SK-N-SH (cell line): ENCODE results near the gene PODXL2. TPM values are rescaled to one million over a fixed set of nuclear protein-coding genes. Genes with fewer than 3 reads are reported as not detected.

Source experiments
- CTCF ChIA-PET: fragments of 300-600, 350-600 bp; formaldehyde crosslinking; extraction: SDS; loops from one replicate; lab custom pipeline; 2021; lab: Yijun Ruan, JAX
- POLR2A ChIA-PET: fragments of 350-600 bp; sonication (Branson Sonifier 250); formaldehyde crosslinking; extraction: SDS; loops from one replicate; lab custom pipeline; 2020; ENCODE audit warnings: antibody characterized with exemption, inconsistent platforms; lab: Yijun Ruan, JAX
- DNase-seq: peaks from one replicate; pipeline ENCODE4 v3.0.0; 2012
- H2AFZ ChIP-seq: fragments of 200-600 bp; sonication (generic); 2 replicates; pipeline ENCODE4 v1.8.1; 2016; ENCODE audit warnings: antibody characterized with exemption, mild to moderate bottlenecking, low read depth
- H3F3A ChIP-seq: fragments of 200-600 bp; sonication (generic); replicated peaks from 2 replicates; pipeline ENCODE3; 2016; ENCODE audit warnings: antibody characterized with exemption, mild to moderate bottlenecking; ENCODE audit not compliant: insufficient read depth
- H3K27ac ChIP-seq, 2 experiments: fragments of 200-500 bp in 1 of 2; fragments of 200-600 bp in 1 of 2; sonication (Bioruptor generic) in 1 of 2; sonication (generic), shearing (Covaris generic) in 1 of 2; 2 replicates each; pipeline versions ENCODE4 v1.5.1 to v1.6.1; 2014 to 2016; ENCODE audit warnings: low read depth in 2 of 2, inconsistent platforms in 1 of 2, low read length in 1 of 2, mild to moderate bottlenecking in 1 of 2, mixed read lengths in 1 of 2
- H3K27me3 ChIP-seq: fragments of 200-600 bp; sonication (generic), shearing (Covaris generic); 2 replicates; pipeline ENCODE4 v1.6.1; 2016; ENCODE audit warnings: mixed run types; ENCODE audit not compliant: insufficient read depth
- H3K36me3 ChIP-seq, 2 experiments: fragments of 200-500 bp in 1 of 2; fragments of 200-600 bp in 1 of 2; sonication (Bioruptor generic) in 1 of 2; sonication (generic) in 1 of 2; replicated peaks in 1 of 2; 2 replicates each; pipeline versions ENCODE3 to v1.5.1; 2014 to 2016; ENCODE audit warnings: low read length in 1 of 2, mild to moderate bottlenecking in 1 of 2; ENCODE audit not compliant: insufficient read depth in 2 of 2, control insufficient read depth in 1 of 2
- H3K4me1 ChIP-seq, 2 experiments: fragments of 200-500 bp in 1 of 2; fragments of 200-600 bp in 1 of 2; sonication (Bioruptor generic) in 1 of 2; sonication (generic), shearing (Covaris generic) in 1 of 2; 2 replicates each; pipeline versions ENCODE4 v1.5.1 to v1.6.1; 2014 to 2016; ENCODE audit warnings: low read depth in 1 of 2, low read length in 1 of 2, mixed run types in 1 of 2; ENCODE audit not compliant: insufficient read depth in 2 of 2, control insufficient read depth in 1 of 2
- H3K4me2 ChIP-seq: fragments of 200-600 bp; sonication (generic), shearing (Covaris generic); 2 replicates; pipeline ENCODE4 v1.6.1; 2017; ENCODE audit warnings: mixed run types
- H3K4me3 ChIP-seq, 2 experiments: fragments of 200-500 bp in 1 of 2; fragments of 200-600 bp in 1 of 2; sonication (Bioruptor generic) in 1 of 2; sonication (generic), shearing (Covaris generic) in 1 of 2; 2 replicates each; pipeline versions ENCODE4 v1.5.1 to v1.8.1; 2014 to 2016; ENCODE audit warnings: low read depth in 2 of 2, inconsistent platforms in 1 of 2, low read length in 1 of 2, mild to moderate bottlenecking in 1 of 2, mixed read lengths in 1 of 2, moderate library complexity in 1 of 2
- H3K79me2 ChIP-seq: fragments of 200-600 bp; sonication (generic); 2 replicates; pipeline ENCODE4 v1.8.1; 2017; ENCODE audit warnings: mild to moderate bottlenecking; ENCODE audit not compliant: insufficient read depth
- H3K9ac ChIP-seq: fragments of 200-600 bp; sonication (generic); 2 replicates; pipeline ENCODE4 v1.6.1; 2017; ENCODE audit warnings: mixed run types
- H3K9me2 ChIP-seq: fragments of 200-600 bp; sonication (generic); 2 replicates; pipeline ENCODE4 v1.6.1; 2017; ENCODE audit warnings: mixed run types
- H3K9me3 ChIP-seq: fragments of 200-600 bp; sonication (generic); 2 replicates; pipeline ENCODE4 v1.6.1; 2017; ENCODE audit warnings: mixed run types, mild to moderate bottlenecking, moderate library complexity
- H4K20me1 ChIP-seq: fragments of 200-600 bp; sonication (generic); 2 replicates; pipeline ENCODE4 v1.6.1; 2017; ENCODE audit warnings: mild to moderate bottlenecking, mixed run types; ENCODE audit not compliant: insufficient read depth
- CHD2 ChIP-seq: fragments of 150-350 bp; IDR thresholded peaks from 2 replicates; pipeline ENCODE4 v1.6.1; 2018; ENCODE audit warnings: low read length; ENCODE audit not compliant: partially characterized antibody
- CTCF ChIP-seq: fragments of 200-600 bp; sonication (generic); IDR thresholded peaks from 2 replicates; pipeline ENCODE4 v1.6.1; 2017; ENCODE audit warnings: antibody characterized with exemption, mild to moderate bottlenecking, moderate library complexity
- EP300 ChIP-seq, 2 experiments: IDR thresholded peaks; 2 replicates each; pipeline versions ENCODE4 v1.4.0 to v1.6.1; 2012; ENCODE audit warnings: borderline replicate concordance in 1 of 2, low read depth in 1 of 2, low read length in 1 of 2
- EZH2phosphoT487 ChIP-seq: fragments of 200-600 bp; sonication (generic); IDR thresholded peaks from 2 replicates; pipeline ENCODE4 v1.6.1; 2017; ENCODE audit warnings: low read depth, mixed run types, mild to moderate bottlenecking, antibody characterized with exemption, moderate library complexity, borderline replicate concordance
- FOSL2 ChIP-seq: IDR thresholded peaks from 2 replicates; pipeline ENCODE4 v1.4.0; 2012; ENCODE audit warnings: low read depth, mild to moderate bottlenecking, moderate library complexity, borderline replicate concordance
- FOXJ3 ChIP-seq: sonication (generic); formaldehyde crosslinking; IDR thresholded peaks from 2 replicates; pipeline ENCODE4 v1.5.1; 2020; ENCODE audit warnings: mild to moderate bottlenecking, missing genetic modification reagents
- GATA2 ChIP-seq: sonication (generic); formaldehyde crosslinking; IDR thresholded peaks from 2 replicates; pipeline ENCODE4 v1.5.0; 2020; ENCODE audit warnings: mild to moderate bottlenecking, missing genetic modification reagents
- IRF3 ChIP-seq: fragments of 150-350 bp; IDR thresholded peaks from 2 replicates; pipeline ENCODE4 v1.6.1; 2016; ENCODE audit warnings: mild to moderate bottlenecking, low read depth, low read length
- MEF2A ChIP-seq: IDR thresholded peaks from 2 replicates; pipeline ENCODE4 v1.4.0; 2012; ENCODE audit warnings: low read depth, borderline replicate concordance
- MXI1 ChIP-seq: IDR thresholded peaks from 2 replicates; pipeline ENCODE4 v1.6.1; 2012; ENCODE audit warnings: mild to moderate bottlenecking, low read depth, low read length, improper control_type of control experiment
- NFIC ChIP-seq: IDR thresholded peaks from 2 replicates; pipeline ENCODE4 v1.4.0; 2012; ENCODE audit warnings: borderline replicate concordance
- RAD21 ChIP-seq: IDR thresholded peaks from 2 replicates; pipeline ENCODE4 v1.6.1; 2012; ENCODE audit warnings: mild to moderate bottlenecking, low read length
- RCOR1 ChIP-seq: fragments of 150-350 bp; IDR thresholded peaks from 2 replicates; pipeline ENCODE4 v1.6.1; 2017; ENCODE audit warnings: antibody characterized with exemption, low read length
- TAF1 ChIP-seq: IDR thresholded peaks from 2 replicates; pipeline ENCODE4 v1.6.1; 2012; ENCODE audit warnings: low read depth, mild to moderate bottlenecking, low read length, moderate library complexity, borderline replicate concordance
- YY1 ChIP-seq: IDR thresholded peaks from 2 replicates; pipeline ENCODE4 v1.4.0; 2012; ENCODE audit warnings: low read depth, mild to moderate bottlenecking
- ZBTB33 ChIP-seq: IDR thresholded peaks from 2 replicates; pipeline ENCODE4 v1.4.0; 2012; ENCODE audit warnings: low read depth, borderline replicate concordance
- WGBS: methylation state at CpG from one replicate; pipeline ENCODE4 v1.1.6; 2017; ENCODE audit warnings: low lambda C conversion rate; 5-methylcytosine and 5-hydroxymethylcytosine counted together
- polyA plus RNA-seq, 3 experiments: library from polyadenylated mRNA; depleted of rRNA; stranded (reverse); fragments of >200 nt; gene quantifications; 2 replicates each; pipeline ENCODE4 v1.2.3, GENCODE V29; 2012
- TF ChIP-seq, protein P1 (sequence below): IDR thresholded peaks from 2 replicates; pipeline ENCODE4; 2012
- TF ChIP-seq, protein P2 (sequence below): IDR thresholded peaks from 2 replicates; pipeline ENCODE4 v1.4.0; 2012; ENCODE audit warnings: low read depth, borderline replicate concordance
- TF ChIP-seq, protein P3 (sequence below): IDR thresholded peaks from 2 replicates; pipeline ENCODE4 v1.4.0; 2012; ENCODE audit warnings: low read depth
- TF ChIP-seq, protein P4 (sequence below): fragments of 150-350 bp; IDR thresholded peaks from 2 replicates; pipeline ENCODE4 v1.6.1; 2017; ENCODE audit warnings: antibody characterized with exemption, low read length, low read depth, borderline replicate concordance

PODXL2 gene
- polyA plus RNA-seq, 1 of the 3 experiments (the other 2 are of a cell fraction): 27.5 TPM

- no peak for DNase-seq
- POLR2A ChIA-PET: no interaction called here
Measured at GRCh38 chr3:127612966-127613365, 16.0 kb upstream of the PODXL2 start.

DNA sequence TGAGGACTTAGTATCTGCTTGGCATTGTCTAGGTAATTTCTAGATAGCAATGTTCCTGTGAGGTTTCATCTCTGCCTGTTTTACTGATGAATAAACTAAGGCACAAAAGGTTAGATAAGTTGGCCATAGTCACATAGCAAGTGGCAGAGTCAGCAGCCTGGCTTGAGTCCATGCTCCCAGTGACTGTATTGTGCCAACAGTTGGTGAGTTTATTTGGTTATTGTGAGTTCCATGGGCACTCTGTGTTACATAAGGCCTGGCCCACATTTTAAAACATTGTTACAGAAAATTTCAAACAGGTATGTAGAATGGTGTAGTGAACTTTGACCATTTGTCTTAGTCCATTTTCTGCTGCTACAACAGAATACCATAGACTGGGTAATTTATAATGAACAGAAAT lies 15.6 kb upstream of the PODXL2 start:
- POLR2A ChIA-PET: no interaction called here
- CTCF ChIA-PET: no interaction called here
- no peaks in the 10 kb centered on the region for H3F3A ChIP-seq
- TF ChIP-seq ZBTB33 (no peak), FOSL2 (no peak), EP300 (IDR thresholded peaks at IDR 0.05; ENCODE audit: borderline replicate concordance in 1 of 2, low read depth in 1 of 2, low read length in 1 of 2) (no peak), GATA2 (CRISPR knock-in tag) (no peak), CTCF (no peak), CHD2 (no peak), MXI1 (no peak), EZH2phosphoT487 (no peak), MEF2A (no peak)
- TF ChIP-seq, protein P1, sequence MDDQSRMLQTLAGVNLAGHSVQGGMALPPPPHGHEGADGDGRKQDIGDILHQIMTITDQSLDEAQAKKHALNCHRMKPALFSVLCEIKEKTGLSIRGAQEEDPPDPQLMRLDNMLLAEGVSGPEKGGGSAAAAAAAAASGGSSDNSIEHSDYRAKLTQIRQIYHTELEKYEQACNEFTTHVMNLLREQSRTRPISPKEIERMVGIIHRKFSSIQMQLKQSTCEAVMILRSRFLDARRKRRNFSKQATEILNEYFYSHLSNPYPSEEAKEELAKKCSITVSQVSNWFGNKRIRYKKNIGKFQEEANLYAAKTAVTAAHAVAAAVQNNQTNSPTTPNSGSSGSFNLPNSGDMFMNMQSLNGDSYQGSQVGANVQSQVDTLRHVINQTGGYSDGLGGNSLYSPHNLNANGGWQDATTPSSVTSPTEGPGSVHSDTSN: no peak

More at GRCh38 chr3:127612966-127613365, 16.0 kb upstream of the PODXL2 start:
- Histone ChIP-seq H3K9me2 (no peaks in the 10 kb centered on the region), H3K27ac (no peak overlapping the region), H4K20me1 (no peaks in the 10 kb centered on the region), H3F3A (no peaks in the 10 kb centered on the region), H3K27me3 (no peaks in the 10 kb centered on the region), H3K36me3 (peaks cover 6 to 56% of the 10 kb centered on the region in 2 experiments), H3K79me2 (no peaks in the 10 kb centered on the region; the same call in none of the 2 replicates), H3K9me3 (no peaks in the 10 kb centered on the region), H3K4me2 (peak overlapping the region; percentile 11; the same call in 1 of the 2 replicates), H2AFZ (no peak overlapping the region), H3K4me3 (no peak overlapping the region), H3K4me1 (peaks cover 0 to 8% of the 10 kb centered on the region in 2 experiments; a peak in 1 of 4 replicates)
- CTCF ChIA-PET: no interaction called here
- TF ChIP-seq NFIC: no peak
- TF ChIP-seq, protein P2, sequence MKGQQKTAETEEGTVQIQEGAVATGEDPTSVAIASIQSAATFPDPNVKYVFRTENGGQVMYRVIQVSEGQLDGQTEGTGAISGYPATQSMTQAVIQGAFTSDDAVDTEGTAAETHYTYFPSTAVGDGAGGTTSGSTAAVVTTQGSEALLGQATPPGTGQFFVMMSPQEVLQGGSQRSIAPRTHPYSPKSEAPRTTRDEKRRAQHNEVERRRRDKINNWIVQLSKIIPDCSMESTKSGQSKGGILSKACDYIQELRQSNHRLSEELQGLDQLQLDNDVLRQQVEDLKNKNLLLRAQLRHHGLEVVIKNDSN: no peak
- no peak for TF ChIP-seq RAD21
- no peak for TF ChIP-seq MEF2A
- TF ChIP-seq RCOR1: no peak
- TF ChIP-seq, protein P3, sequence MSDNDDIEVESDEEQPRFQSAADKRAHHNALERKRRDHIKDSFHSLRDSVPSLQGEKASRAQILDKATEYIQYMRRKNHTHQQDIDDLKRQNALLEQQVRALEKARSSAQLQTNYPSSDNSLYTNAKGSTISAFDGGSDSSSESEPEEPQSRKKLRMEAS: no peak
- no peak for TF ChIP-seq TAF1
- TF ChIP-seq, protein P4, sequence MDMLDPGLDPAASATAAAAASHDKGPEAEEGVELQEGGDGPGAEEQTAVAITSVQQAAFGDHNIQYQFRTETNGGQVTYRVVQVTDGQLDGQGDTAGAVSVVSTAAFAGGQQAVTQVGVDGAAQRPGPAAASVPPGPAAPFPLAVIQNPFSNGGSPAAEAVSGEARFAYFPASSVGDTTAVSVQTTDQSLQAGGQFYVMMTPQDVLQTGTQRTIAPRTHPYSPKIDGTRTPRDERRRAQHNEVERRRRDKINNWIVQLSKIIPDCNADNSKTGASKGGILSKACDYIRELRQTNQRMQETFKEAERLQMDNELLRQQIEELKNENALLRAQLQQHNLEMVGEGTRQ: no peak
- TF ChIP-seq FOXJ3 (CRISPR knock-in tag): no peak
- no peak for TF ChIP-seq IRF3
- no peak for TF ChIP-seq YY1
- TF ChIP-seq, all 33 proteins: peak for 0
- WGBS: 56% methylated on average over 4 of the region's 6 CpGs
- no peak overlapping the region for H3K9ac ChIP-seq

More for the DNA sequence above, 15.6 kb upstream of the PODXL2 start:
- Histone ChIP-seq H3K27me3 (no peaks in the 10 kb centered on the region), H3K4me3 (no peak overlapping the region), H3K9me2 (no peaks in the 10 kb centered on the region), H2AFZ (no peak overlapping the region), H3K79me2 (no peaks in the 10 kb centered on the region; the same call in none of the 2 replicates), H4K20me1 (no peaks in the 10 kb centered on the region), H3K4me2 (no peak overlapping the region), H3K36me3 (peaks cover 6 to 56% of the 10 kb centered on the region in 2 experiments), H3K9ac (no peak overlapping the region), H3K4me1 (peaks cover 0 to 8% of the 10 kb centered on the region in 2 experiments; a peak in 1 of 4 replicates), H3K9me3 (no peaks in the 10 kb centered on the region), H3K27ac (no peak overlapping the region)
- no peak for DNase-seq
